Transverse colon (tissue), 4 donors: ENCODE results near the gene ORMDL3. TPM values are rescaled to one million over a fixed set of nuclear protein-coding genes. Genes with fewer than 3 reads are reported as not detected.

Experiments used
- DNase-seq: peaks from one replicate; pipeline ENCODE4 v3.0.0-alpha.2; 2019
- H3K27ac ChIP-seq, 4 donors: fragments of 200-600 bp; sonication (generic); 2 replicates each; pipeline ENCODE4 v1.5.1; 2016 to 2018; ENCODE audit warnings: inconsistent platforms in 4 of 4
- H3K27me3 ChIP-seq: fragments of 200-600 bp; sonication (generic); 2 replicates; pipeline ENCODE4 v1.5.1; 2017; ENCODE audit warnings: inconsistent platforms
- H3K36me3 ChIP-seq, 4 donors: fragments of 200-600 bp; sonication (generic); 2 replicates each; pipeline ENCODE4 v1.5.1; 2017 to 2019; ENCODE audit warnings: inconsistent platforms in 4 of 4
- H3K4me1 ChIP-seq, 4 donors: fragments of 200-600 bp; sonication (generic); 2 replicates each; pipeline ENCODE4 v1.5.1; 2017 to 2020; ENCODE audit warnings: inconsistent platforms in 4 of 4
- H3K4me3 ChIP-seq, 4 donors: fragments of 200-600 bp; sonication (generic); 1 replicate in 1 of 4; 2 replicates in 3 of 4; pipeline versions ENCODE4 v1.5.1 to v1.6.1; 2017 to 2019; ENCODE audit warnings: inconsistent platforms in 4 of 4
- H3K9me3 ChIP-seq, 2 donors: fragments of 200-600 bp; sonication (generic); 2 replicates each; pipeline ENCODE4 v1.5.1; 2017 to 2019; ENCODE audit warnings: inconsistent platforms in 2 of 2
- EP300 ChIP-seq: sonication (generic); formaldehyde crosslinking; IDR thresholded peaks from one replicate; pipeline ENCODE4 v1.6.1; 2017; ENCODE audit warnings: antibody characterized with exemption, low read depth
- POLR2A ChIP-seq: fragments of 450-650 bp; IDR thresholded peaks from one replicate; pipeline ENCODE4 v1.6.1; 2016; ENCODE audit warnings: antibody characterized with exemption, mild to moderate bottlenecking, moderate library complexity
- POLR2AphosphoS5 ChIP-seq, 3 donors: sonication (generic); formaldehyde crosslinking; IDR thresholded peaks; one replicate each; pipeline ENCODE4 v1.6.1; 2016; ENCODE audit warnings: antibody characterized with exemption in 3 of 3
- WGBS, 2 donors: methylation state at CpG; one replicate each; pipeline ENCODE4 v1.1.5; 2018; ENCODE audit warnings: low coverage in 1 of 2; 5-methylcytosine and 5-hydroxymethylcytosine counted together
- in situ Hi-C, 4 donors: fragments of 200-750 bp; cut with MboI; loops; one replicate each; pipeline versions ENCODE4 v1.15.0 to v1.15.1; 2017; ENCODE audit warnings: low sequenced_read_pairs in 3 of 4, low pct_ligation_motif_present in 1 of 4, low pct_unique_long_range_greater_than_20kb in 1 of 4
- intact Hi-C: fragments of 100-400 bp; cut with DNase I; formaldehyde crosslinking; loops from one replicate; pipeline ENCODE4 v1.15.1; 2023; ENCODE audit warnings: low total_unique reads
- total RNA-seq, 4 donors: library from RNA; depleted of rRNA; stranded (reverse); fragments of >200 nt; gene quantifications; one replicate each; pipeline ENCODE4 v1.1.0, GENCODE V29; 2016
- TF ChIP-seq, protein P1 (sequence below), 5 experiments: fragments of 200-600 bp in 3 of 5; fragments of 450-650 bp in 2 of 5; sonication (generic) in 3 of 5; IDR thresholded peaks; 1 replicate in 2 of 5; 2 replicates in 3 of 5; pipeline ENCODE4 v1.5.1; 2016 to 2017; ENCODE audit warnings: antibody characterized with exemption in 5 of 5, inconsistent platforms in 3 of 5, mild to moderate bottlenecking in 2 of 5, moderate library complexity in 1 of 5

ORMDL3 gene
- total RNA-seq, 4 donors from 2014 or later: 47.4 to 78.9 (median 56.7) TPM

DNA sequence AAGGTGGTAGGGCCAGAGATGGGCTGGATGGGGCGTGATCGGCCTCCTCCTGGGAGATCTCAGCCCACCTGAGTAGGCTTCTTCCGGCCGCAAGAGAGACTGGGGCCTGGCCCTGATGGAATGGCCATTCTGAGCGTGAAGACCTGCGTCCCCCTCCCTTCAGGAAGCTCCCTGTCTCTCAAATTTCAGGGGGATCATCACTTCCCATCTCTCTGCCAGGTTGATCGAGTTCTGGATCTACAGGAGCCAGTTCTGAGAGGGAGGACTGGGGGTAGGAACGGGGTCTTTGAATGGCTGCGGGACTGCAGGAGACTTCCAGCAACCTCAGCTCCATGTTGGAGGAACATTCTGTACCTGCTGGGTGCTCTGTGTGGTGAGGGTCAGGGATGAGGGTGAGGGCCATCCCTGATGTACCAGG is 26.1 kb upstream of the ORMDL3 start:
- H3K27ac ChIP-seq: peak overlapping the region; percentile 47 to 79 (median 68)
- TF ChIP-seq, protein P1, sequence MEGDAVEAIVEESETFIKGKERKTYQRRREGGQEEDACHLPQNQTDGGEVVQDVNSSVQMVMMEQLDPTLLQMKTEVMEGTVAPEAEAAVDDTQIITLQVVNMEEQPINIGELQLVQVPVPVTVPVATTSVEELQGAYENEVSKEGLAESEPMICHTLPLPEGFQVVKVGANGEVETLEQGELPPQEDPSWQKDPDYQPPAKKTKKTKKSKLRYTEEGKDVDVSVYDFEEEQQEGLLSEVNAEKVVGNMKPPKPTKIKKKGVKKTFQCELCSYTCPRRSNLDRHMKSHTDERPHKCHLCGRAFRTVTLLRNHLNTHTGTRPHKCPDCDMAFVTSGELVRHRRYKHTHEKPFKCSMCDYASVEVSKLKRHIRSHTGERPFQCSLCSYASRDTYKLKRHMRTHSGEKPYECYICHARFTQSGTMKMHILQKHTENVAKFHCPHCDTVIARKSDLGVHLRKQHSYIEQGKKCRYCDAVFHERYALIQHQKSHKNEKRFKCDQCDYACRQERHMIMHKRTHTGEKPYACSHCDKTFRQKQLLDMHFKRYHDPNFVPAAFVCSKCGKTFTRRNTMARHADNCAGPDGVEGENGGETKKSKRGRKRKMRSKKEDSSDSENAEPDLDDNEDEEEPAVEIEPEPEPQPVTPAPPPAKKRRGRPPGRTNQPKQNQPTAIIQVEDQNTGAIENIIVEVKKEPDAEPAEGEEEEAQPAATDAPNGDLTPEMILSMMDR (IDR thresholded peaks at IDR 0.05): no peak
- TF ChIP-seq POLR2AphosphoS5 (IDR thresholded peaks at IDR 0.05) (no peak), EP300 (no peak), POLR2A (no peak)
- 54% methylated on average over 9 of the region's 9 CpGs; no CpG with 5 or more reads in 1 of the 2 donors for WGBS, 2 donors
- H3K27me3 ChIP-seq: no peaks in the 10 kb centered on the region
- in situ Hi-C loops: no loop called here
- intact Hi-C loops: no loop called here
- peaks cover 0 to 14% (median 6%) of the 10 kb centered on the region in 4 donors for H3K4me1 ChIP-seq
- H3K4me3 ChIP-seq: peak overlapping the region in 3 of 4 donors; percentile 16 to 38 (median 30)
- no peaks in the 10 kb centered on the region for H3K9me3 ChIP-seq
- DNase-seq: no peak
- no peaks in the 10 kb centered on the region for H3K36me3 ChIP-seq

DNA sequence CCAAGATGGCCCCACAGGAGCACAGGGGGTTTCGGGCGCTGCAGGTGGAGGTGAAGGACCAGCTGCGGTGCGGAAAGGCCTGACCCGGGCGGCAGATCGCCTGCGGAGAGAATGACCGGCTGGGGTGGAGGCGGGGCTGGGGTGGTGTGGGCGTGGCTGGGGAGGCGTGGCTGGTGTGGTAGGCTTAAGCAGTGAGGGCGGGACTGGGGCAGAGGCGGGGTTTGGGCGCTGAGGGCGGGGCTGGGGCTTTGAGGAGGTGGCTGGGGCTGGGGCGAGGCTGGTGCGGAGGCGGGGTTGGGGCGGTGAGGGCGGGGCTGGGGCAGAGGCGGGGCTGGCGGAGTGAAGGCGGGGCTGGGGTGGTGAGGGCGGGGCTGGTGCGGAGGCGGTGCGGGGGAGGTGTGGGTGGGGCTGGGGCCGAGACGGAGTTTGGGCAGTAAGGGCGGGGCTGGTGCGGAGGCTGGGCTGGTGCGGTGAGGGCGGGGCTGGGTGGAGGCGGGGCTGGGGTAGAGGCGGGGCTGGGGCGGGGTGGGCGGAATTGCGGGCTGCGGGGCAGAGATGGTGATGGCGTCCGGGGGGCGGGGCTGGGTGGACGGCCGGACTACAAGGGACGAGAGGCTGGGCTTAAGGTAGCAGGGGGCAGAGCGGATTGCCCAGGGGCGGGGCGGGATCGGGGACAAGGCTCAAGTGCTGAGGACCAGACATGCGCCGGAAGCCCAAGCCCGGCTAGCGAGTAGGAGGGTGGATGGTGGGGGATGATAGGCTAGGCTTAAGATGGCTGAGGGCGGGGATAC is 25.5 kb upstream of the ORMDL3 start:
- intact Hi-C loops: no loop called here
- Histone ChIP-seq H3K36me3 (no peaks in the 10 kb centered on the region), H3K27ac (peak overlapping the region; percentile 53 to 80 (median 76)), H3K27me3 (no peaks in the 10 kb centered on the region), H3K9me3 (no peaks in the 10 kb centered on the region), H3K4me1 (peaks cover 0 to 14% (median 6%) of the 10 kb centered on the region in 4 donors), H3K4me3 (peak overlapping the region; percentile 32 to 48 (median 34))
- 0 to 1% methylated on average over 1 to 32 of the region's 55 CpGs for WGBS, 2 donors
- no peak for TF ChIP-seq EP300
- peak; percentile 51 for TF ChIP-seq POLR2A
- TF ChIP-seq, protein P1 (IDR thresholded peaks at IDR 0.05): no peak
- TF ChIP-seq POLR2AphosphoS5 (IDR thresholded peaks at IDR 0.05): peak in 2 of 3 donors; percentile 30 to 47
- DNase-seq: peak; percentile 99
- in situ Hi-C loops: no loop called here

DNA sequence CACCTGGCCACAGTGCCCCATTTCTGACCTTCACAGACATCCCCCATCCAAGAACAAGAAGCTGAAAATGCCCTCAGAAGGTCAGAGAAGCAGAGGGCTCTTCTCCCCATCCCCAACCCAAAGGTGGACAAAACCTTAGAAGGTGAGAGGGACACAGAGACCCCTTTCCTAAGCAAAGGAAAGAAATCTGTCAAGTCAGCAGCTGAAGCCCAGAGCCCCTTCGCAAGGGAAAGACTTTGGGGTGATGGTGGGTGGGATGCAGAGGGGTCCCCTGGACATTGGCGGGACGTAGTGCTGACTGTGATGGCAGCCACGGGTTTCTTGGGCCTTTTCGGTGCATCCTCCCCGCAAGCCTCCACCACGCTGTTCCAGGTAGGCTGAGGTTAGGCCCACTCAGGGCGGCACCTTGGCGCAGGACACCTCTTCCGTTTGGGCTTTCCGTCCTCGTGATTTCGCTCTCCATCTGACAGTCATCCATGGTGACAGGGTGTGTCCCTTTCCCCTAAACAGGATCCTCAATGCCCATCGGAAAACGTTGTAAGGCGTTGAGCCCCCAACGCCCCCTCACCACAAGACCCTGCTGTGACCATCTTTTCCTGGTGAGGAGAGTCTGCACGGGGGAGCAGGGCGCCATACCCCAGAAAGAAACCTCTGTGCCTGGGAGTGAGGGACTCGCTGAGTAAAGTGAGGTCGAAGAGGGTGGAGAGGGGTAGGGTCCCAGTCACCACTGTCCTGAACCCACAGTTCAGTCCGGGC is 24.7 kb upstream of the ORMDL3 start:
- no peaks in the 10 kb centered on the region for H3K27me3 ChIP-seq
- 0 to 58% methylated on average over 1 to 22 of the region's 22 CpGs for WGBS, 2 donors
- H3K36me3 ChIP-seq: no peaks in the 10 kb centered on the region
- H3K4me3 ChIP-seq: peak overlapping the region; percentile 32 to 48 (median 34)
- DNase-seq: peak; percentile 29
- peak overlapping the region; percentile 53 to 80 (median 70) for H3K27ac ChIP-seq
- intact Hi-C loops: no loop called here
- peaks cover 0 to 14% (median 6%) of the 10 kb centered on the region in 4 donors for H3K4me1 ChIP-seq
- no peak for TF ChIP-seq EP300
- no peak for TF ChIP-seq POLR2A
- no peak for TF ChIP-seq POLR2AphosphoS5 (IDR thresholded peaks at IDR 0.05)
- TF ChIP-seq, protein P1 (IDR thresholded peaks at IDR 0.05): no peak
- in situ Hi-C loops: no loop called here
- no peaks in the 10 kb centered on the region for H3K9me3 ChIP-seq

DNA sequence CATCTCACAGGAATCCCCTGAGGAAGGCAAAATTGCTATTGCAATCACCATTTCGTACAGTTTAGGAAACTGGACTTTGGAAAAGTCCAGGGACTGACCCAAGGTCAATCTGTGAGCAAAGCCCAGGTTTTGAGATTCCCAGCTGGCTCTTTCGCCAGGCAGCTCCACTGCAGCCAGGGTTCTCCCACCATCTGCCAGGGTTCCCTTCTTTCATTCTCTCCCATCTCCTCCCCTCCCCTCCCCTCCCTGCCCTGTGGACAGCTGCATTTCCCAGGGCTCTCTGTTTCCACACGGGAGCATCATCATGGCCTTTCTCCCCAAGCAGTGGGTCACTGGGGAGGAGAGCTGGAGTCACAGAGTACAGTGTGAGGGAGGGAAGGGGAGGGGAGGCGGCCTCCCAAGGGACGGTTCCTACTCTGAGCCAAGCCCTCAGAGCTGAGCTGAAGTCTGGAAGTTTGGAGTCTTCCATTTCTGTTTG is 23.5 kb upstream of the ORMDL3 start:
- Histone ChIP-seq H3K36me3 (no peaks in the 10 kb centered on the region), H3K27ac (no peak overlapping the region), H3K9me3 (no peaks in the 10 kb centered on the region), H3K4me1 (peaks cover 0 to 14% (median 6%) of the 10 kb centered on the region in 4 donors), H3K4me3 (no peak overlapping the region), H3K27me3 (no peaks in the 10 kb centered on the region)
- TF ChIP-seq EP300 (no peak), POLR2A (no peak), POLR2AphosphoS5 (IDR thresholded peaks at IDR 0.05) (no peak)
- TF ChIP-seq, protein P1 (IDR thresholded peaks at IDR 0.05): no peak
- DNase-seq: no peak
- in situ Hi-C loops (no loop called here), intact Hi-C loops (no loop called here)
- 65 to 80% methylated on average over 1 to 5 of the region's 5 CpGs for WGBS, 2 donors
